ENCODE measurements around the gene UBAP2L. TPM values are rescaled to one million over a fixed set of nuclear protein-coding genes. Genes with fewer than 3 reads are reported as not detected.

The UBAP2L gene
- total and polyA plus RNA-seq, 2 donors (not counting 1 experiment from before 2014, with no cell fraction given) = 147 to 218 TPM

GRCh38 chr1:154178911-154179811, 41.6 kb upstream of the UBAP2L start:
- peaks cover 80% of the 10 kb centered on the region for H3K4me1 Mint-ChIP-seq
- no peak for DNase-seq
- no peaks in the 10 kb centered on the region for H3K27me3 Mint-ChIP-seq
- Histone ChIP-seq H3K9ac (ENCODE audit: low read length) (peak overlapping the region; percentile 73), H3K4me2 (replicated peaks; ENCODE audit: low read depth, low read length, poor library complexity, severe bottlenecking) (peak overlapping the region; percentile 96), H3K9me3 (ENCODE audit: control extremely low read depth in 1 of 3, control insufficient read depth in 2 of 3, insufficient read depth in 1 of 3, low read length in 2 of 3) (no peaks in the 10 kb centered on the region), H3K27ac (ENCODE audit: low read length in 2 of 2) (peak overlapping the region; percentile 69 to 94), H3K36me3 (replicated peaks in 1 of 2; ENCODE audit: control extremely low read depth in 1 of 2, control insufficient read depth in 1 of 2, extremely low read depth in 1 of 2, insufficient read depth in 2 of 2, low read length in 1 of 2) (peaks cover 11 to 45% of the 10 kb centered on the region in 2 experiments), H3K79me2 (ENCODE audit: control insufficient read depth, insufficient read depth, low read length) (peaks cover 99% of the 10 kb centered on the region), H4K20me1 (ENCODE audit: control insufficient read depth, insufficient read depth, low read length, poor library complexity, severe bottlenecking) (peaks cover 70% of the 10 kb centered on the region), H3K27me3 (replicated peaks in 1 of 4; ENCODE audit: control extremely low read depth in 1 of 4, control insufficient read depth in 3 of 4, insufficient read depth in 4 of 4, low read length in 3 of 4) (no peaks in the 10 kb centered on the region), H3K4me3 (ENCODE audit: control extremely low read depth in 1 of 5, extremely low read depth in 1 of 5, insufficient read depth in 1 of 5, low read depth in 2 of 5, low read length in 4 of 5) (peak overlapping the region in 1 of 5 experiments; percentile 75), H2AFZ (ENCODE audit: insufficient read depth, low read depth, low read length, poor library complexity, severe bottlenecking) (no peak overlapping the region), H3K4me1 (ENCODE audit: control insufficient read depth in 2 of 2, insufficient read depth in 2 of 2, low read length in 2 of 2) (peaks cover 63 to 72% of the 10 kb centered on the region in 2 donors)
- POLR2A ChIA-PET = interaction anchor here (0.6 to 1.8 kb wide), 3 partner anchors 25 to 235 kb away, joined by 3 to 10 read pairs (median 5); partner anchors contain the start of genes NUP210L and UBAP2L
- H3K4me3 Mint-ChIP-seq = peak overlapping the region; percentile 49
- TF ChIP-seq EZH2 (IDR thresholded peaks at IDR 0.05; ENCODE audit: borderline replicate concordance, insufficient read depth, low read depth, low read length, poor library complexity, severe bottlenecking) = no peak
- TF ChIP-seq, protein P1, sequence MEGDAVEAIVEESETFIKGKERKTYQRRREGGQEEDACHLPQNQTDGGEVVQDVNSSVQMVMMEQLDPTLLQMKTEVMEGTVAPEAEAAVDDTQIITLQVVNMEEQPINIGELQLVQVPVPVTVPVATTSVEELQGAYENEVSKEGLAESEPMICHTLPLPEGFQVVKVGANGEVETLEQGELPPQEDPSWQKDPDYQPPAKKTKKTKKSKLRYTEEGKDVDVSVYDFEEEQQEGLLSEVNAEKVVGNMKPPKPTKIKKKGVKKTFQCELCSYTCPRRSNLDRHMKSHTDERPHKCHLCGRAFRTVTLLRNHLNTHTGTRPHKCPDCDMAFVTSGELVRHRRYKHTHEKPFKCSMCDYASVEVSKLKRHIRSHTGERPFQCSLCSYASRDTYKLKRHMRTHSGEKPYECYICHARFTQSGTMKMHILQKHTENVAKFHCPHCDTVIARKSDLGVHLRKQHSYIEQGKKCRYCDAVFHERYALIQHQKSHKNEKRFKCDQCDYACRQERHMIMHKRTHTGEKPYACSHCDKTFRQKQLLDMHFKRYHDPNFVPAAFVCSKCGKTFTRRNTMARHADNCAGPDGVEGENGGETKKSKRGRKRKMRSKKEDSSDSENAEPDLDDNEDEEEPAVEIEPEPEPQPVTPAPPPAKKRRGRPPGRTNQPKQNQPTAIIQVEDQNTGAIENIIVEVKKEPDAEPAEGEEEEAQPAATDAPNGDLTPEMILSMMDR (IDR thresholded peaks at IDR 0.05) = no peak
- 81% methylated on average over 4 of the region's 10 CpGs for WGBS (ENCODE audit: insufficient coverage)
- no peak for ATAC-seq (ENCODE audit: low read depth)
- peak overlapping the region; percentile 71 for H3K27ac Mint-ChIP-seq
- intact Hi-C loops (cut with micrococcal nuclease) = no loop called here
- H3K9me3 Mint-ChIP-seq (ENCODE audit: insufficient read depth) = no peaks in the 10 kb centered on the region
- CTCF ChIA-PET = interaction anchor here (0.9 to 2.2 kb wide), 5 partner anchors 12 to 435 kb away, joined by 3 to 21 read pairs (median 5); partner anchors contain the start of gene GATAD2B
